ENCODE data around the gene PLEKHG4B. TPM values are rescaled to one million over a fixed set of nuclear protein-coding genes. Genes with fewer than 3 reads are reported as not detected.
"Not testable (repeated sequence)": the region's sequence is repeated elsewhere in the genome, so short reads cannot be mapped to it uniquely, and the experiment has no call there.

The PLEKHG4B gene
- total RNA-seq, 1 experiment from 2014 or later, result 44.3 TPM

DNA sequence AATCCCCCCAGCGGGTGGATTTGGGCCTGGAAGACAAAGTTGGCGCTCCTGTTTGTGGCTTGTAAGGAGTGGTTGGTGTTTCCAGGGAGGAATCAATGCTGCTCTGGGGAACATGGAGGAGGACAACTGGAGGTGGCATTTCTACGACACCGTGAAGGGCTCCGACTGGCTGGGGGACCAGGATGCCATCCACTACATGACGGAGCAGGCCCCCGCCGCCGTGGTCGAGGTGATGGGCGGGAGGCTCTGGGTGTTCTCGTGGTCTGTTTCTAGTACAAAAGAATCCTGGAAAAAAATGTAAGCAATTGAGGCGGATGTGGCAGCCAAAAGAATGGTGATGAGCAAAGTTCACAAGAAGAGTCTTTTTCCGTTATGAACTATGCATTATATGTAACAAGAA is 133.4 kb downstream of the PLEKHG4B start:
- Histone ChIP-seq H2AK5ac (ENCODE audit: insufficient read length, low read length) (no peak overlapping the region), H3K23ac (ENCODE audit: insufficient read length, low read depth, low read length) (no peak overlapping the region), H2BK20ac (ENCODE audit: low read depth, low read length, poor library complexity, severe bottlenecking) (no peak overlapping the region), H3K14ac (ENCODE audit: insufficient read depth, low read length) (no peak overlapping the region), H3T11ph (ENCODE audit: low read length) (no peak overlapping the region), H3K4ac (ENCODE audit: low read depth, low read length) (no peak overlapping the region), H3K4me2 (ENCODE audit: insufficient read depth, insufficient read length, low read length) (no peak overlapping the region), H3K79me1 (ENCODE audit: insufficient read depth, low read depth, low read length, poor library complexity, severe bottlenecking) (no peaks in the 10 kb centered on the region), H3K27me3 (ENCODE audit: insufficient read depth, low read length) (no peaks in the 10 kb centered on the region), H4K20me1 (ENCODE audit: control insufficient read depth, insufficient read depth, insufficient read length) (no peaks in the 10 kb centered on the region), H3K9me3 (ENCODE audit: control insufficient read depth, low read depth, low read length) (no peaks in the 10 kb centered on the region), H2BK120ac (ENCODE audit: low read depth, low read length, poor library complexity, severe bottlenecking) (no peak overlapping the region), H3K9ac (ENCODE audit: extremely low read depth, insufficient read length, low read length) (no peak overlapping the region), H3K18ac (ENCODE audit: insufficient read length, low read depth, low read length) (no peak overlapping the region), H2AFZ (ENCODE audit: low read length) (no peak overlapping the region), H4K8ac (replicated peaks; ENCODE audit: insufficient read length, low read depth, low read length) (no peak overlapping the region), H3K27ac (ENCODE audit: insufficient read length, low read depth, low read length) (no peak overlapping the region), H4K91ac (ENCODE audit: insufficient read length, low read depth, low read length) (no peak overlapping the region), H2BK15ac (ENCODE audit: low read depth, low read length) (no peak overlapping the region), H2BK5ac (ENCODE audit: insufficient read length, low read length) (no peak overlapping the region), H3K23me2 (ENCODE audit: insufficient read length, low read depth, low read length, poor library complexity, severe bottlenecking) (no peaks in the 10 kb centered on the region), H2BK12ac (ENCODE audit: insufficient read length, low read depth, low read length) (no peak overlapping the region), H3K56ac (ENCODE audit: insufficient read length, low read depth, low read length) (no peak overlapping the region), H3K4me1 (ENCODE audit: insufficient read depth, low read length) (no peaks in the 10 kb centered on the region), H4K5ac (ENCODE audit: insufficient read length, low read depth, low read length) (no peak overlapping the region), H3K79me2 (ENCODE audit: insufficient read depth, low read length) (peaks cover 4% of the 10 kb centered on the region; the same call in 1 of the 2 replicates)
- no peak overlapping the region for H3K4me3 Mint-ChIP-seq
- TF ChIP-seq, protein P1, sequence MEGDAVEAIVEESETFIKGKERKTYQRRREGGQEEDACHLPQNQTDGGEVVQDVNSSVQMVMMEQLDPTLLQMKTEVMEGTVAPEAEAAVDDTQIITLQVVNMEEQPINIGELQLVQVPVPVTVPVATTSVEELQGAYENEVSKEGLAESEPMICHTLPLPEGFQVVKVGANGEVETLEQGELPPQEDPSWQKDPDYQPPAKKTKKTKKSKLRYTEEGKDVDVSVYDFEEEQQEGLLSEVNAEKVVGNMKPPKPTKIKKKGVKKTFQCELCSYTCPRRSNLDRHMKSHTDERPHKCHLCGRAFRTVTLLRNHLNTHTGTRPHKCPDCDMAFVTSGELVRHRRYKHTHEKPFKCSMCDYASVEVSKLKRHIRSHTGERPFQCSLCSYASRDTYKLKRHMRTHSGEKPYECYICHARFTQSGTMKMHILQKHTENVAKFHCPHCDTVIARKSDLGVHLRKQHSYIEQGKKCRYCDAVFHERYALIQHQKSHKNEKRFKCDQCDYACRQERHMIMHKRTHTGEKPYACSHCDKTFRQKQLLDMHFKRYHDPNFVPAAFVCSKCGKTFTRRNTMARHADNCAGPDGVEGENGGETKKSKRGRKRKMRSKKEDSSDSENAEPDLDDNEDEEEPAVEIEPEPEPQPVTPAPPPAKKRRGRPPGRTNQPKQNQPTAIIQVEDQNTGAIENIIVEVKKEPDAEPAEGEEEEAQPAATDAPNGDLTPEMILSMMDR (conservative IDR thresholded peaks at IDR 0.05), result no peak
- no peak for DNase-seq
- no peak overlapping the region for H3K27ac Mint-ChIP-seq
- peaks cover 12% of the 10 kb centered on the region in 2 experiments for H3K4me1 Mint-ChIP-seq
- peaks cover 38 to 60% (median 52%) of the 10 kb centered on the region in 3 experiments for H3K36me3 Mint-ChIP-seq (ENCODE audit: insufficient read depth in 1 of 3, low read depth in 3 of 3)
- H3K27me3 Mint-ChIP-seq (ENCODE audit: low read depth), result no peaks in the 10 kb centered on the region
- no CpG with 5 or more reads among the region's 14 CpGs for WGBS (ENCODE audit: extremely low coverage, insufficient read length, low lambda C conversion rate)
- H3K9me3 Mint-ChIP-seq, result no peaks in the 10 kb centered on the region

DNA sequence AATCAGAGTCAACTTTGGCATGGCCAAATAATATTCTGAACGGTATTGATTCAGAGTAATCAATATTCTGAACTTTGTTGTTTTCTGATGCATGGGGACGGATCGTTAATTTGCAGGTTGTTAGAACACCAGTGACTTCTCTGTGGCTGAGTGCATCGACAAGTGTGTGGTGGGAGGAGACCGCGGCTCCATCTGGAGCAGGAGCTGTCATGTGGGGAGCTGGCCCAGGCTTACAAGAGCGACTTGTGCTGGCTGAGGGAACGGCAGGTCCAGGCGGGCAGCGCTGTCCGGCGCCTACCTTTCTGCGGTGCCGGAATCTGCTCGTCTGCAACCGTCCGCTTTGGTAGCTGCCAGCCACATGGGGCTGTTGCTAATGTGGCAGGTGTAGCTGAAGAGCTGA is 135.4 kb downstream of the PLEKHG4B start:
- not testable (repeated sequence) for H3K27me3 Mint-ChIP-seq (ENCODE audit: low read depth); H3K9me3 ChIP-seq (ENCODE audit: control insufficient read depth, low read depth, low read length); H3K9me3 Mint-ChIP-seq; H2BK120ac ChIP-seq (ENCODE audit: low read depth, low read length, poor library complexity, severe bottlenecking); H3K27ac Mint-ChIP-seq; H3K79me1 ChIP-seq (ENCODE audit: insufficient read depth, low read depth, low read length, poor library complexity, severe bottlenecking); H3K23me2 ChIP-seq (ENCODE audit: insufficient read length, low read depth, low read length, poor library complexity, severe bottlenecking); H3K4me3 Mint-ChIP-seq; H4K91ac ChIP-seq (ENCODE audit: insufficient read length, low read depth, low read length); H3K14ac ChIP-seq (ENCODE audit: insufficient read depth, low read length); H3K9ac ChIP-seq (ENCODE audit: extremely low read depth, insufficient read length, low read length); DNase-seq; H2BK5ac ChIP-seq (ENCODE audit: insufficient read length, low read length); H2BK20ac ChIP-seq (ENCODE audit: low read depth, low read length, poor library complexity, severe bottlenecking); H3K4me2 ChIP-seq (ENCODE audit: insufficient read depth, insufficient read length, low read length); H3K23ac ChIP-seq (ENCODE audit: insufficient read length, low read depth, low read length); H3K4me1 Mint-ChIP-seq; H4K5ac ChIP-seq (ENCODE audit: insufficient read length, low read depth, low read length); H4K8ac ChIP-seq (replicated peaks; ENCODE audit: insufficient read length, low read depth, low read length); H3K18ac ChIP-seq (ENCODE audit: insufficient read length, low read depth, low read length); H3K79me2 ChIP-seq (ENCODE audit: insufficient read depth, low read length); H2BK12ac ChIP-seq (ENCODE audit: insufficient read length, low read depth, low read length); H4K20me1 ChIP-seq (ENCODE audit: control insufficient read depth, insufficient read depth, insufficient read length); H3K27ac ChIP-seq (ENCODE audit: insufficient read length, low read depth, low read length); H2BK15ac ChIP-seq (ENCODE audit: low read depth, low read length); H3K27me3 ChIP-seq (ENCODE audit: insufficient read depth, low read length); H3K4ac ChIP-seq (ENCODE audit: low read depth, low read length); H3K56ac ChIP-seq (ENCODE audit: insufficient read length, low read depth, low read length); H3T11ph ChIP-seq (ENCODE audit: low read length); H2AK5ac ChIP-seq (ENCODE audit: insufficient read length, low read length); H3K4me1 ChIP-seq (ENCODE audit: insufficient read depth, low read length); H2AFZ ChIP-seq (ENCODE audit: low read length)
- WGBS (ENCODE audit: extremely low coverage, insufficient read length, low lambda C conversion rate), result no CpG with 5 or more reads among the region's 17 CpGs
- peaks cover 48 to 79% (median 68%) of the 10 kb centered on the region in 3 experiments for H3K36me3 Mint-ChIP-seq (ENCODE audit: insufficient read depth in 1 of 3, low read depth in 3 of 3)

Measured in H9 (cell line).